ENCODE results near the gene PEX5L.

The PEX5L gene

DNA sequence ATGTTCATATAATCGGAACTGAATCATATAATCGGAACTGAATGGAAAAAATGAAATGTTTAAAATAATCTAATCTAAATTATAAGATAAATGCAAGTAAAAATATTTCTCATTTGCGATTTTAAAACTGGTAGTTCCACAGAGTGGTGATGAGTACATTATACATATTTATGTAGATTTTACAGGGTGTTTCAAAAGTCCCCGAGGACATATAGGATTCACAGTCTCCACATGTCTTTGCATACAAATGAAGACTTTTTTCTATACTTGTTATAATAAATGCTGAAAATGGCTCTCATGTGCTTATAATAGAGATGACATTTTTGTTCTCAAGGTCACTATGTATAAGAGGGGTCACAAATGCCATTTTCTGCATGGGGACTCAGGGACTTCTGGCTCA, 139.5 kb downstream of the PEX5L start:
- DNase-seq (ENCODE audit: low spot score), result no peak

DNA sequence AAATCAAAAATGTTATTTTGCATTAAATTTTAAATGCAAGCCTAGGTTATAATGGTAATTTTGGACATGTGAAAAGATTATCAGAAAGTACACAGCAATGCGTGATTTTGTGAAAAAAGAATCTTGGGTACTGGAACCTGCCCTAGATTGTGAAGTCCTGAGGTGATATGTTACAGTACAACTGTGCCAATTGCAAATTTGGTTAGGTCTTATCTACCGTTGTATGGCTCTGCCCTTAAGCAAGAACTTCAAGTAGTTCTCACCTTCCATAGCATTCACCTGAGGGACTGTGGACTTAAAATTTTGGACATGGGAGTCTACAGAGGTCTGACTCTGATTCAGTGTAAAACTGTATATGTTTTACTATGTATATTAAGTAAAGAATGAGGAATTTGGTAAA, 140.2 kb downstream of the PEX5L start:
- no peak for DNase-seq (ENCODE audit: low spot score)

DNA sequence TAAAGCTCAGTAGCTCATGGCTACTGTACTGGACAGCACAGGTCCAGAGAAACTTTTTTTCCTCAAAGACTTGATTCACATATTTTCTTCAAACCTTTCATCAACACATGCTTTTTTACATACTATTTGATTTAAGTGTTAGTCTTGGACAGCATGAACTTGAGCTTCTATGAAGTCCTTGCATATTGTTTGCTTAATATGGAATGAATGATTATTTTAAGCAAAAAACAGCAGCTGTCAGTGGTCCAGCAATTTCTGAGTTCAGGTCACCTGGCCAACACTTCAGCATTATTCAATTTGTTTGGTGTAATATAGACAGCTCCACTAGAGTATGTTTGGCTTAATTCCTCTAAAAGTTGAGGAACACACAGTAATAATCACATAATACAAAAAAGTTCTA, 141.4 kb downstream of the PEX5L start:
- DNase-seq (ENCODE audit: low spot score), result no peak

DNA sequence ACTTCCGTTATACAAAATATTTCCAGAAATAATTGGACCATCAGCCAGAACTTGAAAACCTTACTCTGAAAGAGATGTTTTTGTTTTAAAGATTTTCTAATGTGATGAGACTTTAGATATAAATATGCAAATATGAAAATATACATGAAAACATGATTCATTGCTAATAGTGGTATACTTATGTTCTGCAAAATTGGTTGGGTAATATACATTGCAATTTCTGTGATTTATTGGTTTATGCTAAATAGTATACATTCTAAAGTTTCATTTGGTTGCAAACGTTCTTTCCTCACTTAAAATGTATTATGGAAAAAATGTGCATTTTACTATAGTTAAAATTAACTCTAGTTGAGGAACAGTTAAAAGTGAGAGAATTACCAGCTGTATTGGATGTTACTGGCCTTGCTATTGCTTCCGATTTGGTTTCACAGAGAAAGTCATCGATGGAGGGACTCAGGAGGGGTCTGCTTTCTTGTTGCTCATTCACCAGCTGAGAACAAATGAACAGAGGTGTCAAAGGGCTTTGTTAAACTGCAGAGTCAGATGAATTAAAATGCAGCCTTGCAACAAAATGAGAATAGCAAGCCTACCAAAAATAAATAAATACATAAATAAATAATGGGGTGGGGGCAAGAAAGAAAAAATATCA, 149.3 kb downstream of the PEX5L start:
- no peak for DNase-seq (ENCODE audit: low spot score)

DNA sequence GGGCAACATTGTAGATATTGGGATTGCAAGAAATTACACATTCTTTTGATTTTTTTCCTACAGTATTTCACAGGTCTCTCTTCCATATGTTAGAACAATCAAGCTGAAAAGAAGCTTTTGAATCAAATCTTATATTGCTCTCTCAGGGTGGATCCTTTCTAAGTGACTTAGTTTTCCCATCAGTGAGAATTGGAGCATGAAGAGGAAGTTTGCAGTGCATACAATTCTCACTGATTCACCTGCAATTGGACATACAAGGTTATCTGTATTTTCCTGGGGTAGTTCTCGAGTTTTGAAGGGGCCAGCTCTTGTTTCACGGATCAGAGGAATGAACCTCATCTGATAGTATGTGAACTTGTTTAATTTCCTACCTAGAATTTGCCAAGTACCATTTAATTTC, 150.8 kb downstream of the PEX5L start:
- no peak for DNase-seq (ENCODE audit: low spot score)

DNA sequence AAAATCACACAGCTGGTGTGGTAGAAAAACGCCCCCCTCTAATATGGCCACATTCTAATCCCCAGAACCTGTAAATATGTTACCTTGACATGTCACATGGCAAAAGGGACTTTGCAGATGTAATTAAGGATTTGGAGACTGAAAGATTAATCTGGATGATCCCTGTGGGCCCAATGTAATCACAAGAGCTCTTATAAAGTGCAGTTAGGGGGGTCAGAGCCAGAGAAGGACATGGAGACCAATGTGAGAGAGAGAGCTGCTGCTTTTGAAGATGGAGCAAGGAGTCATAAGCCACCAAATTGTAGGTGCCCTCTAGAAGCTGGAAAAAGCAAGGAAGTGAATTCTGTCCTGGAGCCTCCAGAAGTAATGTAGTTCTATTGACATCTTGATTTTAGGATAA, 152.6 kb downstream of the PEX5L start:
- DNase-seq (ENCODE audit: low spot score), result no peak

DNA sequence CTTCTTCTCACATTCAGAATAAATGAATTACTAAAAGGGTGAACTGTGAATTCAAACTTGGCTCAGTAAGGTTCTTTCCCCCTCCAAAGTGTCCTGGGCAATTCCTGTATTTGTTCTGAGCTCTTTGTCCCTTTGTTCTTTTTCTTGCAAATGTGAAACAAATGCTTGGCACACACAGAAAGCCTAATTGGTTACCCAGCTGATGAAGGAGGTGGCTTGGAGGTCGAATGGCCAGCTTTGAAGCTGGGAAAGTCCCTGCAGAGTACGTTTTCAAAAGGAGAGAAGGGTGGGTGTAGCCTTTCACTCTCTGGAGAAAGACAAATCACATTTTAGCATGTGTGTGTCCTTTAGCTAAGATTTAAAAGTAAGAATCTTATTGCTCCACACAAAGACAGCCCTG, 154.4 kb downstream of the PEX5L start:
- DNase-seq (ENCODE audit: low spot score), result no peak

DNA sequence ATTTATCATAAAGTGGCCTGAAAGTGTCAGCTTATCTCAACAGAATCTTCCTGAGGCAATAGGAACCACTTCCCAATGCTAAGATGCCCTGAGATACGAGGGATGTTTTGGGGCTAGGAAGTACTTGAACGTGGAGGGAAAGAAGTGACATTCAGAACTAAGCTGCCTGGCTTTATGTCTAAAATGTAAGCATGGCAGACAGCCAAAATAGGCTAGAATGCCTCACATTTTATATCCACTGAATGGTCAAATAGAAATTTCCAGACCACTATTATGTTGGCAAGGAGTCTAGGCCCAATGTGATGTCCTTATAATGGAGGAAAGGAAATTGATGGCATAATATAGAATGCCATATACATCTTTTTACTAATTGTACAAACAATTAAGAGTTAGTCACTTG, 154.9 kb downstream of the PEX5L start:
- no peak for DNase-seq (ENCODE audit: low spot score)

DNA sequence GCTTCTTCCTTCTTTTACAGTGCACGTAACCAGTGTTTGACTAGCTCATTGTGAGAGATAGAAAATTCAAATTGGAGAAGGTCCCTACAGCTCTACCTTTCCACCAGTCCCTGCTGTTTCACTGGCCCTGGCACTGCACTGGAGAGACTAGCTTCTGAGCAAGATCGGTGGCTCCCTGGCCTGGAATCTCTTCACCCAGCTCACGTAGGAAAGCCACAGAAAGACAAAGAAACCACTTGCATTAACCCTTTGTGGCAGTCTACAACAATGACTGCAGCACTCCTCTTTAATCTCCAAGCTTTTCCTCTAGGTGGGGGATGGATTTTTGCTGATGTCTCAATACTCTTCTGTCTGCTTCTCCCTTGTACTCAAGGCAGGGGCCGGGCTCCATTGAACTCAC, 155.9 kb downstream of the PEX5L start:
- no peak for DNase-seq (ENCODE audit: low spot score)

DNA sequence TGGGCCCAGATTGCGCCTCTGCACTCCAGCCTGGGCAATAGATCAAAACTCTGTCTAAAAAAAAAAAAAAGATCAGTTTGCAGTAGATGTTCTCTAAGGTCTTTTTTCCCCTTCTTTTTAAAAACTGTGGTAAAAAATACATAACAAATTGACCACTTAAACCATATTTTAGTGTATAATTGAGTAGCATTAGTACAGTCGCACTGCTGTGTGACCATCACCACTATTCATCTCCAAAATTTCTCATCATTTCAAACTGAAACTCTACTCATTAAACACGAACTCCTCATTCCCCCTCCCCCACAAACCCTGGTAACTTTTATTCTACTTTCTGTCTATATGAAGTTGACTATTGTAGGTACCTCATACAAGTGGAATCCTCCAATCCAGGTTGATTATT, 160.3 kb downstream of the PEX5L start:
- no peak for DNase-seq (ENCODE audit: low spot score)

DNA sequence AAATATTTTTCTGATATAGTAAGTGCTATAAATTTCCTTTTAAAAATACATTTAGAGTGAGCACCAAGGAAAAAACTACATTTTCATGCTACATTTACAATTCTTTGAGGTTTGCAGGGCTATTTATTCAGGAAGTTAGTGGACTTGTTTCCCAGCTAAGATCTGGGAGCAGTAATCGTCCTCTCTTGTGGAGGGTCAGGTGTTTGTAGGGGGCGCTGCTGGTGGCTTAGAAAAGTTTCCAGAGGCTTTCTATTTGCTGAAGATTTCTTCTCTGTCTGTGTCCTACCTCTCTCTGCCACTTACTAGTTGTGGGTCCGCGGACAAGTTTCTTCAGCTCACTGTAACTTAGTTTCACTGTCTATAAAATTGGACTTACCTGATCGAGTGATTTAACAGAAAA, 163.9 kb downstream of the PEX5L start:
- DNase-seq (ENCODE audit: low spot score), result no peak

DNA sequence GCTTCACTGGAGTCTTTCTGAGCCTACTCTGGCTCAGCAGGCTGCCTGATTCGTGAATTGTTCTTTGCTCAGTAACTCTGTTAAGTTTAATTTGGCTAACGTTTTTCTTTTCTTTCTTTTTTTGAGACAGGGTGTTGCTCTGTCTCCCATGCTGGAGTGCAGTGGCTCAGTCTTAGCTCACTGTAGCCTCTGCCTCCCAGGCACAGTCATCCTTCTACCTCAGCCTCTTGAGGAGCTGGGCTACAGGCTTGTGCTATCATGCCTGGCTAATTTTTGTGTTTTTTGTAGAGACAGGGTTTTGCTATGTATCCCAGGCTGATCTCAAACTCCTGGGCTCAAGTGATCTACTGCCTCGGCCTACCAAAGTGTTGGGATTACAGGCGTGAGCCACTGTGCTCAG, 165.0 kb downstream of the PEX5L start:
- no peak for DNase-seq (ENCODE audit: low spot score)

DNA sequence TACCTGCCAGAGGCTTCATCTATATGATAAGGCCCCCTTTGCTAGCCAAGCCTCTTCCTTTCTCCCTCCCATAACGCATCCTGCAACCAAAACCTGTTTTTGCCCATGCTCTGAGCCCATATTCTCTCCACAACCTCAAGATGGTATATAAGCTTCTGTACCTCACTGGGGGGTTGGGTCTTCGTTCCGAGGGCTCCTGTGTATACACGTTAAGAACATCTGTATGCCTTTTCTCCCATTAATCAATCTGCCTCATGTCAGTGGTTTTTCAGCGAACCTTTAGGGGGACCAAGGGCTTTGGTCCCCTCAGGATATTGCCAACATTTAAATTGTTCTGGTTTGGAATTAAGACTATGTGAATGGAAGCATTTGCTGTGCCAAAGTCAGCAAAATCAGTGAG, 168.0 kb downstream of the PEX5L start:
- no peak for DNase-seq (ENCODE audit: low spot score)

DNA sequence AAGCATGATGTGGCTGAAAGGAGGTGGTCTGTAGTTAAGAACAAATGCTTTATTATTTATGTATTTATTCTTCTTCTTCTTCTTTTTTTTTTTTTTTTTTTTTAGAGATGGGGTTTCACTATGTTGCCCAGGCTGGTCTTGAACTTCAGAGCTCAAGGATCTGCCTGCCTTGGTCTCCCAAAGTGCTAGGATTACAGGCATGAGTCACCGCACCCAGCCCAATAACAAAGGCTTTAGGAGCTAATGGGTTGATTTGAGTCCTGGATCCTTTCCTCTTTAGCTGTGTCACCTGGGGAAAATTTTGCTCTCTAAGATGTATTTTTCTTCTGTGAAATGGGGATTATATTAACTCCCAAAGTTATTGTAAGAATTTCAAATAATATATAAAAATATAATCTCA, 168.8 kb downstream of the PEX5L start:
- DNase-seq (ENCODE audit: low spot score), result no peak

DNA sequence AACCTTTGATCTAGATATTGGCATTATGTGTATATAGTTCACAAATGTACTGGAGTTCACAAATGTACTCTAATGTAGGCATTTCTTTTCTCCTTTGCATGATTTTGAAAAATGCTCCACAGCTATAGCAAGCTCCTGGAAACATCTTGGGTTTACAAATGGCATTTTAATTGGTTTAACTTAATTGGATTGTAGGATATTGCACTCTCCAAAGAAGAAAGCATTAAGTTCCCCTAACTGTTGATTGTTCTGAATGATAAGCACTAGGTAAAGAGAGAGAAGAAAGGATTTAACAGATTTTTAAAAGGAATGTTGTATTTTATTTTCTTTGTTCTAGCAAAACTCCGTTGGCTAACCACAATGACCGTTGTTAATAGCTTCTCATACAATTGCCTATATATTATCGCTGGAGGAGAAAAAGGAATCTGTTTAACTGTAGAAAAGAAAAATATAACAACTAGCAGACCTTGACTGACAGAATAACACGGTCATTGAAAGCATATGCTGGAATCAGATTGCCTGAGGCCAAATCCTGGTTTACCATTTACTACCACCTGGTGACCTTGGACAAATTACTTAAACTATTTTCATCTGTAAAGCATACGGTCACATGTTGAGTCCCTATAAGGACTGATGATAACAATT, 170.8 kb downstream of the PEX5L start:
- no peak for DNase-seq (ENCODE audit: low spot score)

DNA sequence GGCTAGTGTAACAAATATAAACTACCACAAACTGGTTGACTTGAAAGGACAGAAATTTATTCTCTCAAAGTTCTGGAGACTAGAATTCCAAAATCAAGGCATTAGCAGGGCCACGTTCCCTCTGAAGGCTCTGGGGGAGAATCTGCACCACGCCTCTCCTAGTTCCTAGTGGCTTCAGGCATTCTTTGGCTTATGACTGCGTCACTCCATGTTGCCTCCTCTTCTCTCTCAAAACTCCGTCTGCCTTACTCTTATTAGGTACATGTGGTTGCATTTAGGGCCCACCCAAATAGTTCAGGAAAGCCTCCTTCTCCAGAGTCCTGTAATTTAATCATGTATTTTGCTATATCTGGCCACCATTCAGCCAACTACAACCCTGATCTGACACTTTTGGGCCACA, 174.8 kb downstream of the PEX5L start:
- no peak for DNase-seq (ENCODE audit: low spot score)

DNA sequence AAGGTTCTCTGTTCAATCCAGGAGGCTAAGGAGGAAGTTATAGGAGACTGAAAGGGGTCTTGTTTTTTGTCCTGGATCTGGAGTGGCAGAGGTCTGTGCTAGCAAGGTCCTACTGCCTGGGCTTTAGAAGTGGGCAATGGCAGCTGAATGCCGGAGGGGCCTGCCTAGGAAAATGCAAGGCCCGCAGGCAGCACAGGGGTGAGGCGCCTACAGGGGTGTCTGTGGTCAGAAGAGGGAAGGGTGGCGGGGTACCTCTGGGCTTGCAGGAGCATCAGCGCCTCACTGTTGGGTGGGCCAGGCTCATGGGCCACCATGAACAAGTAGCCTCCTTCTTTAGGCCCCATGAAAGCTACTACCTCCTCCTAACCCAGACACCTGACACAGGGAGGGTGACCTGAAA, 175.4 kb downstream of the PEX5L start:
- DNase-seq (ENCODE audit: low spot score), result no peak

DNA sequence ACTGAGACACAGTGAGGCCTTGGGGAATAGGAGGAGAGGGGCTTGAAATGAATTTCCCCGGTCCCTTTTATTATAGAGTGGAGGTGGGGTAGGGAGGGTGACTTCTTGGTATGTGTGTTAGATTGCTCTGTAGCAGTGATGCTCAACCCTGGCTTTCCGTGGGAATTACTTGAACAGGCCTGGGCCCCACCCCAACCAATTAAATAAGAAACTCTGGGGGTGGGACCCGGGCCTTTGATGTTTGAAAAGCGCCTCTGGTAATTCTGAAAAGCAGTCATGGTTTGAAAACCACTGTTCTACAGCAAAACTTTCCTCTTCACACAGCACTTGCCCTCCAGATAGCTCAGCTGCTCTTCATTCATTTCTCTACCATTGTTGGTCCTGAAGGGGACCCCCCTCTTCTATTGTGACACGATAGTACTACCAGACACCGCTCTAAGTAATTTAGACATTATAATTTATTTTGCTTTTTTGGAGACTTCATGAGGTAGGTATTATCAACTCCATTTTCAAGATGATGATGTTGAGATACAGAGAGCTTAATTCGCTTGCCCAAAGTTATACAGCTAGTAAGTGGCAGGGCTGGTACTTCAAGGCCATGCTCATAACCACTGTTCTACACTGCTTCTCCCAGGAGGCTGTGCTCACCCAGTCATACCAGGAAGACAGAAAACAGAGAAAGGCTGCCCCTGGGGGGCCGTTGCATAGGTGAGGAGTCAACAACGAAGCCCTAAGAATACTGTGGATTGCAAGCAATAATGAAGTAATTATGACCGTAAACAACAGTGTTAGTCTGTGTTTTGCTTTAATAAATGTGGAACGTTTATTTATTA, 176.2 kb downstream of the PEX5L start:
- DNase-seq (ENCODE audit: low spot score), result no peak

DNA sequence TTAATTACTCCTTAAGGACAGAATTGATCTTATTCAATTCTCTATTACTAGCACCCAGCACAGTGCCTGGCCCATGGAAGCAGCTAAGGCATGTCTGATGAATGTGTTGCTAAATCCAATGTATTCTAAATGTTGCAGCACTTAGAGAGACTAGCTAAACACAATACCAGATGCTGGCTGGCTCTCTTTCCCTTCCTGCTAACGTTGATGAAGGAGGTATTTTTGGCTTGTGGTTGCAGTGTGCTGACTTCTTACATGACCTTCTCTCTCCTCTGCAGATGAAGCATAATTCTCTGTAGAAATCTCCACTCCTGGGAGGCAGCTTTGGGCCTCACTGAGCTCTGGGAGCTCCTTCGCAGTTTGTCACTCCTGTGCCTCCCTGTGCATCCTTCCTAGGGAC, 183.6 kb downstream of the PEX5L start:
- no peak for DNase-seq (ENCODE audit: low spot score)

DNA sequence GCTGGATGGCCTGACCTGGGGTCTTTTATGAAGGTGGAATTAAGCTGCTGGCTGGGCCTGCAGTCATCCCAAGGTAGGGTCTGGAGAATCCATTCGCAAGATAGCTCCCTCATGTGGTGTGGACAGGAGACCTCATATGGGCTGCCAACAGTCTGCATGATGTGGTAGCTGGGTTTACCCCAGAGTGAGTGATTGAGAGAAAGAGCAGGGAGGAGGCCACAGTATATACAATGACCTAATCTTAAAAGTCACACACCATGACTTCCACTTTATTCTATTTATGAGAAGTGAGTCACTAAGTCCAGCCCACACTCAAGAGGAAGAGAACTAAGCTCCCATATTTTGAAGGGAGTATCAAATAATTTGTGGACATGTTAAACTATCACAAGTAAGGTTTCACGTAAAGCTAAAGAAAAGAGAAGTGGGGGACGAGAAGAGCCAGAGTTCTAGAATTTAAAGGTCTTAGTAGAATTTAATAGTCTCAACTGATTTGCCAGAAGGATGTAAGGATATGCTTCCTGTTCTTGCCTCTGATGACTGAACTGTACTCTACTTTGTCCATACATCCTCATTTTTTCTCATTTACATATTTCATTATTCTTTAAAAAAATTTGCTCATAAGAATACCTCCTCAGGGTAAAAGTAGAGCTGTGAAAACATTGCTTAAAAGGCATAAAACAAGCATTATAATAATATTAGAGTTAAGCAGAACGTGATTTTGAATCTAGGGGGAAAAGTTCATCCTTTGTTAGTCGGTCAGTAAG, 184.4 kb downstream of the PEX5L start:
- no peak for DNase-seq (ENCODE audit: low spot score)

DNA sequence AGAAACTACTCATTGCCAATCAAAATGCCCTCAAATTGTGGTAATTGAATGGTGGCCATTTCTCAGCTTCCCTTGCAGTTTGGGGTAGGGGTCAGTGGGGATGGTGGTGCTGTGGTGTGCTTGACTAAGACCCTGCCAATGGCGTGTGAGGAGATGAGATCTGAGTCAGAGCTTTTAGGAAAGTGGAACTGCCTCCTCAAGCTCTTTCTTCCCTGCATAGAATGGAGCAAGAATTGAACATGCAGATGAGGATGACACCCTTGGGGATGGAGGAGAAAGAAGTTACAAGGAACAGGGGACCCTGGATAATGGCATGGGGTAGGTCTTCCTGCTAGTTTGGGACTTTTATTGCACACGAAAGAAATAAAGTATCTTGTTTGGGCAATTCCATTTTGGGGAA, 188.0 kb downstream of the PEX5L start:
- DNase-seq (ENCODE audit: low spot score), result no peak

DNA sequence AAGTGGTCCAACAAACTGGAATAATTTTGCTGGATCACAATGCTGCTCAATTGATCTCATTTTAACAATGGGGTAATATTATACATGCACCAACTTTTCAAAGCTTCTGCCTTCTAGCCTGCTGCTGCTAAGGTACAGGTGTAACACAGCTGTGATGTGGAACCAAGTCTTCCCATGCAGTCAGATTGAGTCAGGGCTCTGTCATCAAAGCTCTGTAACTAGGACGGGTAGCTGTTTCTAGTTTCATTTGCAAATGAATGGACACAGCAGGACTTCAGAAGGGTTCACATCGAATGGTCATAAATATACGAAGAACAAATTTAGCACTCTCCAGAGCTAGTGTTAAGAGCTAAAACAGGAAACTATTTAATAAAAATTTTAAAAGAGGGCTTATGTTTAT, 194.7 kb downstream of the PEX5L start:
- DNase-seq (ENCODE audit: low spot score), result no peak

DNA sequence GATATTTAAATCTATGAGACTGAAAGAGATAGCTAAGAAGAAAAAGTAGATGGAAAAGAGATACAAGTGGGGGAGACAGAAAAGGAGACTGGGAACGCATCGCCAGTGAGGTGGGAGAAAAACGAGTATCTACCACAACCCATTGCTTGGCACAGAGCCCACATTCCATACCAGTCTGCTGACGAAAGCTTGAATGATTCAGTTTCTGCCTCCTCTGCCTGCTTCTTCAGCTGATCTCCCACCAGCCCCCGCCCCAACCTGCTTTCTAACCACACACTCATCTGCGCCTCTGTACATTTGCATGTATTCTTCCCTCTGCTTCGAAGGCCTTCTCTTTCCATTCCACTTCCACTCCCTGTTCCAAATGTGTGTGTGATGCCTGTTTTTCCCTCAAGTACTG, 195.8 kb downstream of the PEX5L start:
- DNase-seq (ENCODE audit: low spot score), result no peak
